NOMO-1 treated with dmso at 0.1 percent for 144 hours (cell line): Measurements from ENCODE around the gene DDHD1.

Source experiments
- DNase-seq: peaks from one replicate; lab custom pipeline; 2025; ENCODE audit not compliant: unreplicated experiment; lab: John Stamatoyannopoulos, UW

The DDHD1 gene

GRCh38 chr14:53035336-53036210 lies 117.5 kb downstream of the DDHD1 start:
- DNase-seq: no peak

DNA sequence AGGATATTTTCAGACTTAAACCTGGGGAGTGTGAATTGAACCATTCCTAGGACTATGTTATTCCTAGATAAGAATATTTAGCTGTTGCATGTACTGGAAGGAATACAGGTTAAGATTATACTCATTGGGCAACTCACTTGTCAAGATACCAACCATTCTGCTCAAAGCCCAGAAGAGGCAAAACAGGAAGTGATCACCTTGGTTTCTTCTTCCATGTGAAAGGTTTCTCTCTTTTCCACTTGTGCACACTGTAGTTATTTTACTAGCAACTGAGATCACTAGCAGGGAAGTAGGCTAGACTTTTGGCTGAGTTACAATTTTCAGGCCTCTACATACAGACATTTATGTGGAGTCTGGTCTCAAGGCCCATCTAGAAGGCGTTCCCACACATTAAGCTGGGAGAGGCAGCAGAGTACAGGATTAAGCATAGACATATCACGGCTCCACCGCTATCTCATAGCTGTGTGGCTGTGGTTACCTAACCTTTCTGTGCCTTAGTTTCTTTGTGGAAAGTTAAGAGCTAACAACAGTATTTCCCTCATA lies 118.4 kb downstream of the DDHD1 start:
- DNase-seq: no peak

- no peak for DNase-seq
These were observed 119.1 kb downstream of the DDHD1 start for GRCh38 chr14:53034036-53034435.

DNA sequence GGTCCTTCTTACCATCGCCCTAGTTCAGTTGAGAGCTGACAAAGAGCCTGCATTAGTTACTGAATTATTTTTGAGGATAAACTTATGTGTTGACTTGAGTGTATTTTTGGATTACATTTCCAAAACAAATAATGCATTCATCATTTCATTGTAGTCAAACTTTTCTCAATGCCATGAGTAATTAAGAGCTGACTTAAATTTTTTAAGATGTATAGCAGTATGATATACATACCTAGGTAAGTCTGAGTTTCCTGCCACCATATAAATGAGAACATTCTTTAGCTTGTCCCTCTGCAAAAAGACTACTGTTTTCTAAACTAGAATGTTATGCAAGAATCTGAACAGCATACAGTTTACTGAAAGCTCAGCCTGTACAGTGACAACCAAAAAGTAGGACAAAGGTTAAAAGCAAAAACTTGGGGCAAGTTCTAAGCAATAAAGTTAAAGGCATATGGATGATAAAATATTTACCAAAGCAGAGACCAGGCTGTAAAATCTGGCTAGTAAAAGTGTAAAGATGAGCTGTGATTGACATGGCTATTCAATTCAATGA lies 120.2 kb downstream of the DDHD1 start:
- no peak for DNase-seq

DNA sequence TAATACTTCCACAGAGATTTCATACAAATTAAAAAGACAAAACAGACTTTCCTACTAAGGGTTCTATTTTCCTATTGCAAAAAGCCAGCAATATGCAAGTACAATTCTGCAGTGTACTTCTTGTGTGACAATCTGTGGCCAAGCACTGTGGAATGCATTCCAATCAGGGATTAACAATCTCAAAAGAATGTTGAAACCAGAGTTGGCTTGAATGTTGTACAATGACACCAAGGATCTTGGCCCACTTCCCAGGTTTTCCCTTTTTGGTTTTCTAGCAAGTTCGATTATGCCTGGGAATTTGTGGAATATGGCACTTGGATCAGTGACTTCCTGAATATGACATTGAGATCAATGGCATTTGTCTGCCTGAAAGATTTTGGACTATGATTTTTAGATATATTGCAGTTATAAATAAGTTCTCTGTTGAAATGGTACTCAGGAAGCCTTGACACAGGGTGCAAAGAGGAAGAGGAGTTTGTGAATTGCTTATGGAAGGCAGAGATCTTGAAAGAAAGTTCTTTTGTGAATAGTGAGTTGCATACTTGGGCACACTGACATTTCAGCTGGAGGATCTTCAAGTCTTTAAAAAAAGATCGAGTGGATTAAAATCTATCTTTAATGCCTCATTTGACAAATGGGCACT lies 120.8 kb downstream of the DDHD1 start:
- DNase-seq: no peak

- no peak for DNase-seq
These were observed 125.6 kb downstream of the DDHD1 start for GRCh38 chr14:53027562-53027961.

GRCh38 chr14:53027041-53027440 lies 126.1 kb downstream of the DDHD1 start:
- no peak for DNase-seq

DNA sequence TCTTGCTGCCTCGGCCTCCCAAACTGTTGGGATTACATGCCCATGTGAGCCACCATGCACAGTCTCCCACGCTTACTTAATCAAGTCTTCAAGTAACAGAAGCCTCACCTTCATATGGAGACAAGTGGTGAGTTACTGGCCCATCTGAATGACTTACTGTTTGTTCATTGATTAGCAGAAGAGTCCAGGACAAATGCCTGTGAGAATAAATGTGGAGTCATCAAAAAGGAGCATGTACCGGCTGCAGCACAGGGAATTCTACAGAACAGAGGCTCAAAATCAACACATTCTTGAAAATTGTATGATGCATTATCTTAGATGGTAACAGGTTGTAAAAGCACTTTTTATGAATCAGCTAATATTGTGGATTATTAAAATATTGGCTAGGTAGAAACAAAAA lies 129.8 kb downstream of the DDHD1 start:
- no peak for DNase-seq

GRCh38 chr14:53022593-53022992 lies 130.5 kb downstream of the DDHD1 start:
- DNase-seq: no peak

DNA sequence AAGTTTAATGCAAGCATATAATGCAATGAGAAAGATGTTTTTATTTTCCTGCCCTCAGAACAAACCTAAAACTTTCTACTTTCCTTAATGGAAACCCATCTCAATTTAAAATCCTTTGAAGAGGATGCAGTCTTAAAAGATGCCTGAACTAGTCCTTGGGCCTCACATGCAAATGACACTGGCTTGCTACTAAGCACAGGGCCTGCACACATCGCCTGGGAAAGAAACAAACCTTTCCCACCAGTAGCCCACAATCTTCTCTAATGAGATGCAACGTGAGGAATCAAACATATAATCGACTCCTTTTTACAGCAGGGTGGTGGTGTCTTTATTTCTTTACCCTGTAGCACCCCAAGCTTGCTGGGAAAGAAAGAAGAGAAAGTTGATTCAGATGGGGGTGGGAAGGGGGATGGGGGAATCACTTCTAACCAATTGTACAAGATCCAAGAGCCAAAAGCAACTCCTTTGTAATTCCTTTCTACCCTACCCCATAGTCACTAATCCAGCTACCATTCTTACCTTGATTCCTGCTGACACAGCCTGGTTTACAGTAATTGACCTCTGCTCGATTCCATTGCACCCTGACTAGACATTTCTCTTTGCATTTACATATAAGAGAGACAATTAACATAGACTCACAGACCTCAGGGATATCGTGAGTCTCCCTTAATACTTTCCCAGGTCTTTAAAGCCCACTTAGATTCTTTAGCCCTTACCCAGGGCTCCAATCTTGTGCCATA lies 132.8 kb downstream of the DDHD1 start:
- no peak for DNase-seq

- DNase-seq: no peak
These were observed 133.7 kb downstream of the DDHD1 start for GRCh38 chr14:53019406-53019805.

DNA sequence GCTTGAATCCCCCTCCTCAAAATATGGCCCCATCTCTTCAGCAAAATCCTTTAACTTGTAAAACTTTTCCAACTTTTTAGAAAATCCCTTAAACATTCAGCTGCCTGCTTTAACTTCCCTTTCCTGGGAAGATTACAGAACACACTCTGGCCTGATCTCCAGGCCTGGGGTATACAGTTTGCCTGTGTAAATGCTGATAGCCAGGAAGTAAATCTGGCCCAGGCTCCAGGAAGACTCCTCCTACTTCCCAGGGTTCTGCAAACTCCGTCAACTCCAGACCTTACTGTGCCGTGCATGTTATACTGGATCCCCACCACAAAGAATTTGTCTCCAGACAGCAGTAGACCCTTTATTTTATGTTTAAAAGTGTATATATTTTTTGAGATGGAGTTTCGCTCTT lies 135.3 kb downstream of the DDHD1 start:
- DNase-seq: no peak

- DNase-seq: no peak
These were observed 136.2 kb downstream of the DDHD1 start for GRCh38 chr14:53016919-53017318.

GRCh38 chr14:53016491-53016890 lies 136.6 kb downstream of the DDHD1 start:
- no peak for DNase-seq

GRCh38 chr14:53011053-53011462 lies 142.1 kb downstream of the DDHD1 start:
- no peak for DNase-seq

GRCh38 chr14:53010193-53011040 lies 142.7 kb downstream of the DDHD1 start:
- no peak for DNase-seq

- no peak for DNase-seq
These were observed 146.1 kb downstream of the DDHD1 start for GRCh38 chr14:53006931-53007562.

- DNase-seq: no peak
These were observed 148.1 kb downstream of the DDHD1 start for GRCh38 chr14:53004976-53005375.

- DNase-seq: no peak
These were observed 149.3 kb downstream of the DDHD1 start for GRCh38 chr14:53003776-53004175.

- DNase-seq: no peak
These were observed 150.5 kb downstream of the DDHD1 start for GRCh38 chr14:53002576-53002975.
